ENCODE data around the gene TRPV2.

The TRPV2 gene

GRCh38 chr17:16406742-16407674 is 8.4 kb upstream of the TRPV2 start:
- peak; percentile 47 for DNase-seq

GRCh38 chr17:16407911-16408588 is 7.3 kb upstream of the TRPV2 start:
- peak; percentile 77 for DNase-seq

GRCh38 chr17:16417399-16417798 is 2.0 kb downstream of the TRPV2 start:
- no peak for DNase-seq

DNA sequence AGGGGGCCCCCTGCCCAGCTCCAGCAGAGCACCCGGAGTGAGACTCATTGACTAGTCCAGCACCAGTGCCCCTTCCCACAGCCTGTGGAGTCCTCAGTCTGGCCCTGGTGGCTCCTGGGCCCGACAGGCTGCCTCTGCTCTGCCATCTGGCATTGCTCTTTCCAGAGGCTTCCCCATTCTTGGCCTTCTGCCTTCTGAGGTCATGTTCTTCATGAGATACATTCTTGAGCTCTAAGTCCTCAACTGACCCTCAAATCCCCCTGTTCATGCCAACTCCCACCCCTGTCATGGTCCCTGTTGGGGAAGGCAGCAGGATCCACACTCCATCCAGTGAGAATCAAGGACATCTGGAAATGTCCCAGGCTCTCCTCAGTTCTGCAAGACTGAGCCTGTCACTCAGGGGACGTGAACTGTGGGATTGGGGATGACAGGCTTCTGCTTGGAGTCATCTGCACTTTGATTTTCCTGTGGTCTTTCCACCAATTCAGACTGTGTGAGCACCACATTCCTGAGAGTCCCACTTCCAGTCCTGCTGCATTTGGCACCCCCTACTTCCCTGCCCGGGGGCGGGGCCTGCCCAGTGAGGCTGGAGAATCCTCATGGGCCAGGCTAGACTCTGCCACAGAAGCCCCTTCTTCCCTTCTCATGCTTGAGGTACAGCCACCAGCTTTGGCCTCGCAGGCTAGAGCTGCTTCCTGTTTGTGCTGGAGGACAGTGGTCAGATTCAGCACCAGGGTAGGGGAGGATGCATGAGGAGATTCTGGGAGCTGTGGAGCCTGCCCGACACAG is 2.7 kb downstream of the TRPV2 start:
- no peak for DNase-seq

DNA sequence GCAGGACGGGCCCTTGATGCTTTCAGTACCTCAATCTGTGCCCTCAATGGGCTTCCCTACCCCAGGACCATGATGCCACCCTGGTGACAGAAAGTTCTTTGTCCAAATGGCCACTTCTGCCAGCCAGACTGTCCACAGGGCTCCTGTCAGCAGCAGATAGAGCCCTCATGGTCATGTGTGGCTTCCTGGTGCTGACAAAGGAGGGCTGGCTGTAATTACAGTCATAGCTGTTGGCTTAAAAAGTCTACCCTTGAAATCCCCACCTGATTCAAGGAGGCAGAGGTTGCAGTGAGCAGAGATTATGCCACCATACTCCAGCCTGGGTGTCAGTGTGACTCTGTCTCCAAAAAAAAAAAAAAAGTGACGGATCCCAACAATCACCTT is 3.3 kb downstream of the TRPV2 start:
- DNase-seq: no peak

DNA sequence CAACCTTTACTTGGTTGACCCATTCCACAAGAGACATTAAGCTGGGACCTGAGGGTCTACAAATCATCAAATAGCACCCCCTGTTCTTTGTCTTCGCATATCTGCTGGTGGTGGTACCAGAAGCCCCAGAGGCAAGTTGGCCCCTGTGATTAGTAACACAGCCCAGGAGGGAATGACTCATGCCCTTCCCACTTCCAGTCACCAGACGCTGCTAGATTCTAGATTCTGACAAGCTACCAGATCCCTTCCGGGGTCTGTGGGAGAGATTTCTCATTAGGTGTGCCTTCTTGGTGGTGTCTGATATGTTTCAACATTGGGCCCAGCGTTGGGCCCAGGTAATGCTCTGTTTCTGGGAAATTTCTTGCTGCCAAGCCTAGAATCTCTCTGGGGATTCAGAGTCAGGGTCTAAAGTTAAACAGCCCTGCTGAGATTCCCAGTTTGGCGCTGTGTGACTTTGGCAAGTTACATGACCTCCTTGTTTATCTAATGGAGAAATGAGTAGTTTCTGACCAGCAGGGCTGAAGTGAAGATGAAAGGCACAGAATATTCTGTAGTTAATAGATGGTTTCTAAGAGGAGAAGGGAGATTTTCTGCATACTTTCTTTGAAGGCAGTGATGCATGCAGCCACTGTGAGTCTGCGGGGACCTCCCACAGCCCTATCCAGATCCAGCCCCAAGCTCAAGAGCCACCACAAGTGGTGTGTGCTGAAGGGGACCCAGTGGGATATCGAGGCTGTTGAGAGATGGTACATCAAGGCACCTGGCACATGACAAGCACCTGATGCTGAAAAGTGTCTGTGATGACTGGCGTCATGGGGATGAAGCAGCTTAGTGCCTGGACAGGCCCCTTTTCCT is 3.9 kb downstream of the TRPV2 start:
- peak; percentile 91 for DNase-seq

DNA sequence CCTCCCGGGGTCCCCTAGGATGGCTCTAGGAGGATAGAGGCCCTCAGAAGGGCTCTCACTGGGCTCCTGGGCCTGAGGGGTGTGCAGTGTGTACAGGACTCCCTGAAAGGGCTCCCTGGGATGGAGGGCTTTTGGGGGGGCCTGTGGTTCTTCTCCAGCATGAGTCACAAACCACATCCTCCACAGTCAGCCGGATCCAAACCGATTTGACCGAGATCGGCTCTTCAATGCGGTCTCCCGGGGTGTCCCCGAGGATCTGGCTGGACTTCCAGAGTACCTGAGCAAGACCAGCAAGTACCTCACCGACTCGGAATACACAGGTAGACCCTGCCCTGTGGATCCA is 4.5 kb downstream of the TRPV2 start:
- peak; percentile 72 for DNase-seq

GRCh38 chr17:16422416-16422815 is 7.0 kb downstream of the TRPV2 start:
- no peak for DNase-seq

DNA sequence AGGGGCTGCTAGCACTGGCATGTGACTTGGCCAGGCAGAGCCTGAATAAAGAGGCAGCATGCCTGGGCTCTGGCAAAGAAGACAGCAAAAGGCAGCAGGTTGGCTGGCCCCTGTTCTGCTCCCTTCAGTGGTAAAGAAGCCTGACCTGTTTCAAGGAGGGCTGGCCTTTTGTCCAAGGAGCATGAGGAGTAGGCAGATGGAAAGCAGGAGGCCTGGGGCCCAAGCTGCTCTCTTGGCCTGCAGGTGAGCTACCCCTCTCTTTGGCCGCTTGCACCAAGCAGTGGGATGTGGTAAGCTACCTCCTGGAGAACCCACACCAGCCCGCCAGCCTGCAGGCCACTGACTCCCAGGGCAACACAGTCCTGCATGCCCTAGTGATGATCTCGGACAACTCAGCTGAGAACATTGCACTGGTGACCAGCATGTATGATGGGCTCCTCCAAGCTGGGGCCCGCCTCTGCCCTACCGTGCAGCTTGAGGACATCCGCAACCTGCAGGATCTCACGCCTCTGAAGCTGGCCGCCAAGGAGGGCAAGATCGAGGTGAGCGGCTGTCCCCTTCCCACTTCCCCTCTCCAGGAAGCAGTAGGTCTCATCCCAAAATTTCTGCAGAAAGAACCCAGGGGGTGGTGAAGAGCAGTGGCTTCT is 8.0 kb downstream of the TRPV2 start:
- DNase-seq: no peak

GRCh38 chr17:16425202-16425601 is 9.8 kb downstream of the TRPV2 start:
- DNase-seq: no peak

- no peak for DNase-seq
Observed at GRCh38 chr17:16425698-16426659, 10.6 kb downstream of the TRPV2 start.

GRCh38 chr17:16427020-16427419 is 11.6 kb downstream of the TRPV2 start:
- no peak for DNase-seq

- peak; percentile 87 for DNase-seq
Observed at GRCh38 chr17:16428098-16428882, 12.9 kb downstream of the TRPV2 start.

GRCh38 chr17:16429083-16429482 is 13.7 kb downstream of the TRPV2 start:
- no peak for DNase-seq

DNA sequence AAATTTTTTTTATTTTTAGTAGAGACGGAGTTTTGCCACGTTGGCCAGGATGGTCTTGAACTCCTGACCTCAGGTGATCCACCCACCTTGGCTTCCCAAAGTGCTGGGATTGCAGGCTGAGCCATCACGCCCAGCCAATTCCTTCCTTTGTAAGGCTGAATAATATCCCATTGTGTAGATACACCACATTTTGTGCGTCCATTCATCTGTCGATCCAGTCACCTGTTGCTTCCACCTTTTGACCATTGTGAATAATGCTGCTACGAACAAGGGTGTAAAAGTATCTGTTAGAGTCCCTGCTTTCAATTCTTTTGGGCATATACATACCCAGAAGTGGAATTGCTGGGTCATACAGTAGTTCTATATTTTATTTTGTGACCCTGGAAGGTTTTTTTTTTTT is 15.3 kb downstream of the TRPV2 start:
- no peak for DNase-seq

DNA sequence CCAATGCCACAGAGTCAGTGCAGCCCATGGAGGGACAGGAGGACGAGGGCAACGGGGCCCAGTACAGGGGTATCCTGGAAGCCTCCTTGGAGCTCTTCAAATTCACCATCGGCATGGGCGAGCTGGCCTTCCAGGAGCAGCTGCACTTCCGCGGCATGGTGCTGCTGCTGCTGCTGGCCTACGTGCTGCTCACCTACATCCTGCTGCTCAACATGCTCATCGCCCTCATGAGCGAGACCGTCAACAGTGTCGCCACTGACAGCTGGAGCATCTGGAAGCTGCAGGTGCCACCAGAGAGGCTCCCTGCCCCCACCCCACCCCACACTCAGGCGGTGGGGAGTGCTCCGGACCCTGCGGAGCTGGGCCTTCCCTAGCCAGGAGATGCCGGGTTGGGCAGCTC is 16.6 kb downstream of the TRPV2 start:
- DNase-seq: no peak

DNA sequence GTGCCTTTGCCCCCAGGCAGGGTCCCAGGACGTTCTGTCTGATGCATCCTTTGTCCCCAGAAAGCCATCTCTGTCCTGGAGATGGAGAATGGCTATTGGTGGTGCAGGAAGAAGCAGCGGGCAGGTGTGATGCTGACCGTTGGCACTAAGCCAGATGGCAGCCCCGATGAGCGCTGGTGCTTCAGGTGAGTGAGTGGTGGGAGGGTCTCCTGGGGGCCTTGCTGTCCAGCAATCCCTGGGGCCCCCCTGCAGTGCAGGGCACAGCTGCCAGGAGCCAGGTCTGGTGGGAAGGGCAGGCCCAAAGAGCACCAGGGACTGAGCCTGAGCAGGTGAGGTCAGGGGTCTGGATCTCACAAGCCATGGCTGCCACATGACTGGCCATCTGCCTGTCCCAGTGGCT is 18.1 kb downstream of the TRPV2 start:
- no peak for DNase-seq

DNA sequence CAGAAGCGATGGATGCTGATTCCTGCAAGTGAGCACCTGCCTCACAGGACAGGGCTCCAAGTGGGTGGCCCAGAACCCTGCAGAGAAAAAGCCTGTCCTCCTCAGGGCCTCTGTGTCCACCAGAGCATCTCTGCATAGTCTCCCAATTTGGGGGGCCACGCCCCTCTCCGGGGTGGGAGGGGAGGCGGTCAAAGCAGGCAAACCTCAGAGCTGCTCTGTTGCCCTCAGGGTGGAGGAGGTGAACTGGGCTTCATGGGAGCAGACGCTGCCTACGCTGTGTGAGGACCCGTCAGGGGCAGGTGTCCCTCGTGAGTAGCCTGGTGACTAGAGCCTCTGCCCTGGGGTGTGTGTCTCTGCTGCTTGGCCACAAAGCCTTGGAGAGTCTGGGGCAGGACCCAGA is 19.3 kb downstream of the TRPV2 start:
- no peak for DNase-seq

- DNase-seq: no peak
Observed at GRCh38 chr17:16435925-16436886, 20.8 kb downstream of the TRPV2 start.

Measured in hematopoietic multipotent progenitor cell treated with erythropoietin and hydrocortisone succinate and interleukin-3 and kit ligand, for 6 days (in vitro differentiated cells).